NCI-H128 (cell line): Measurements from ENCODE around the gene CEP112.

Experiments
- DNase-seq: peaks from one replicate; lab custom pipeline; 2025; ENCODE audit not compliant: unreplicated experiment; lab: John Stamatoyannopoulos, UW

CEP112 gene

GRCh38 chr17:65609286-65609685, 582.6 kb downstream of the CEP112 start:
- DNase-seq: no peak

GRCh38 chr17:65604070-65604469, 587.9 kb downstream of the CEP112 start:
- DNase-seq: no peak

DNA sequence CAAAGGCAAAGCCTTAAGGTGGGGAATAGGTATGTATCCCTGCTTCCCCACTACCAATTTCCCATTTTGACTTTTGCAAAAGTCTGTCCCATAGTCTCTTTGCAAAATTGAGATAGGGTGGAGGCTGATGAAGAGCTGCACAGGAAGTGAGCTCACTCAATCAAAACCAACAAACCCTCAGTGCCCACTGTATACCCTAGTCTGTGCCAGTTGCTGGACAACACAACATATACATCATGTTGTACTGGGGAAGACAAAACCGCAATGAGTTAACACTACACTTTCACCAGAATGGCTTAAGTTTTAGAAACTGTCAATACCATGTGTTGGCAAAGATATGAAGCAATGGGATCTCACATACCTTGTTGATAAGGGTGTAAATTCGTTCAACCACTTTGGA, 590.1 kb downstream of the CEP112 start:
- DNase-seq: no peak

DNA sequence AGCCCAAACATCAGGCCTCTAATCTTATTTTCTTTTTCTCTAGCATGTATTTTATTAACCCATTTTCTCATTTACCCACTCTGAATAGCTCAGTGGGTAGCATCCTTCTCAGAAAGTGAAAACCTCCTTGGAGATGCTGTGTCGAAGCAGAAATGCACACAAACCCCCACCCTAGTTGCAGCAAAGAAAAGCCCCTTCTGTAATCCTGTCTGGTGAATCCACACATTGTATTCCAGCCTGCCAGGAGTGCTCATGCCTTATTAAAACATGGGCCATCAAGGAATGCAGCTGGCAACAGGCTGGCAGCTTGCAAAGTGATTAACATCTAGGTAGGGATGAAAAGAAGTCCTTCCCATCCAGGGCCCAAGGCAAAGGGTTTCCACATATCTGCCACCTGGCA, 590.8 kb downstream of the CEP112 start:
- DNase-seq: no peak

DNA sequence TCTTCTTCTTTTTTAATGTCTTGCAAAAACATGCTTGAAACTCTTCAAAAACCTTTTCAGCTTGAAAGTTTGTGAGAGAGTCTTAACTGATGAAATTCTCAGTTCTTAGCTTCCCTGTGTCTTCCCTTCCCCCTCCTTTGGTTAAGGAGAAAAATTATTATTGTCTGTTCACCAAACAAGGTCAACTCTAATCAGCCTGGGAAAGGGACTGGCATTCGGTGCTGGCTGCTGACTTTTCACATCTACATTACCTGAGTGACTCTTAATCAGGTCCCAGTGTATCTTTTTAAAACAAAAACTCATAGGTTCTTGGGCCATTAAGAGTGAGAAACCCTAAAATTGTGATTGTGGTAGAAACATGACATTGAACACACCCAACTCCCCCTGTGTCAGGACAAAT, 591.4 kb downstream of the CEP112 start:
- DNase-seq: no peak

DNA sequence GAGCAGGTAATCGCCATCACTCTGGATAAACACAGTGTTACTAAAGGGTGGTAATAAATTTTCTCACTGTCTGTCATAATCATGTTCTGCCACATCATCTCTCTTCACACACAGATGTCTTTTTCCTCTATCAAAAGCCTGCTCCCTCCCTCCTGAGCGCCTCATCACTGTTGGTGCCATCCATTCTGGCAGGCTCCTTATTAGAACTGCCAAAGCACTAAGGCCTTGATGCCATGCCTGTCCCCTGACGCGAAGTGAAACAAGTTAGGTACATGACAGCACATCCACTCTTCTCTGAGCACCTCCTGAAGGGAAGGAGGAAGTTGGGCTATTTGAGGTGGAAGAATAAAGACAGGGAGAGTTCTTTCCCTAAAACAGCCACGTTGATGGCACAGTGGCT, 592.3 kb downstream of the CEP112 start:
- no peak for DNase-seq

- DNase-seq: no peak
These were observed 593.2 kb downstream of the CEP112 start for GRCh38 chr17:65598746-65599145.

- DNase-seq: no peak
These were observed 596.8 kb downstream of the CEP112 start for GRCh38 chr17:65595071-65595656.

- DNase-seq: no peak
These were observed 597.8 kb downstream of the CEP112 start for GRCh38 chr17:65593855-65594845.

DNA sequence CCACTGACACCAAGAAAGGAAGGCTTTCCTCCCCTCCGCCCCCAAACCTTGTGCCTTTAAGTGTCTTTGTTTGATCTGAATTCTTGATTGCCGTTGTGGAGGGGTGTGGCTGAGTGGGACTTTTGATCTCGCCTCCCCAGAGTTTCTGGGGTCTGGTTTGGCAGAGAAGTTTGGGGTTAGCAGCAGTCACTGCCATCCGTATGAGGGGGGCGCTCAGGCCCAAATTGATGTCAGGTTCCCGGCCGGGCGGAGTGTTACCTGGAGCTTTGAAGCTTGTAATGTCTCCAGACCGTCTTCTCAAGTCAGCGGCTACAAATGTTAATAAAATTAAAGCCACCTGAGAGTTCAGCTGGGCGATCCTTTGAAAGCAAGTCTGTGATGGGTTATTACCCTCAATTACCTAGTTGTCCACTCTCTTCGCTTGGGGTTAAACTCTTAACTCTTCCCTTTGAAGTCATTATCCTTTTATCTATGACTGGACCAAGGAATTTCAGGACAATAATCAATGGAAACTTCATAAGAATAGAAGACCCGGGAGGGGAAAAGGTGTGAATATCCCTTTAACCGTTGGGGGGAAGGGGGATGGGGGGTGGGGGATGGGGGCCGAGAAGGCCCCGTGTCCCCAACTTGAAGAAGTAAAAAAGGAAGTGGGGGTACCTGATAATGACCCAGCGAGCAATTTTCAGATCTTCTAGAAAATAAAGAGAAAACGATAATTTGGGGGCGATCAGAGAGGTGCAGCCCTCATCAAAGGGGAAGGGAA, 598.7 kb downstream of the CEP112 start:
- DNase-seq: no peak

- DNase-seq: no peak
These were observed 599.6 kb downstream of the CEP112 start for GRCh38 chr17:65592125-65592965.

GRCh38 chr17:65589321-65589720, 602.6 kb downstream of the CEP112 start:
- no peak for DNase-seq

GRCh38 chr17:65588181-65588808, 603.6 kb downstream of the CEP112 start:
- no peak for DNase-seq

- DNase-seq: no peak
These were observed 604.3 kb downstream of the CEP112 start for GRCh38 chr17:65587534-65588180.

DNA sequence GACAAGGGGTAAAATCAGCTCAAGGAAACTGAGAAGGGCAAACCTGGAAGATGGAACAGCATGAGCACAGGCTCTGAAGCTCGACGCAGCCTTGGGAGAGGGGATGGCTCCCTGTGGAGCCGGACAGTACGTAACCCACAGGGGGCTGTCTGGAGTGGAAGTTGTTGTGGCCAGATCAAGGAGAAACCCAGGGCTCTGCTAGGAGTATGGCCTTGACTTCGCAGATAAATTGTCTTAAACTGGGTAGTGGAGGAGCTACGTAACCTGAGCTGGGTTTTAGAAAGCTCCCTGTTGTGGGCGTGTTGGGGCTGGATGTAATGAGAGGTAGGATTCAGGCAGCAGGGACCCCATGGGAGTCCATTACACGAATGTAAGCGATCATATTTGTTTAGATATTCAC, 605.0 kb downstream of the CEP112 start:
- no peak for DNase-seq
